GM21390 (cell line): Measurements from ENCODE around the gene MRPL14.

Experiments
- ATAC-seq: cut with Tn5 transposase; IDR thresholded peaks from one replicate; pipeline ENCODE4 v1.9.1; 2021; ENCODE audit not compliant: unreplicated experiment

MRPL14 gene

DNA sequence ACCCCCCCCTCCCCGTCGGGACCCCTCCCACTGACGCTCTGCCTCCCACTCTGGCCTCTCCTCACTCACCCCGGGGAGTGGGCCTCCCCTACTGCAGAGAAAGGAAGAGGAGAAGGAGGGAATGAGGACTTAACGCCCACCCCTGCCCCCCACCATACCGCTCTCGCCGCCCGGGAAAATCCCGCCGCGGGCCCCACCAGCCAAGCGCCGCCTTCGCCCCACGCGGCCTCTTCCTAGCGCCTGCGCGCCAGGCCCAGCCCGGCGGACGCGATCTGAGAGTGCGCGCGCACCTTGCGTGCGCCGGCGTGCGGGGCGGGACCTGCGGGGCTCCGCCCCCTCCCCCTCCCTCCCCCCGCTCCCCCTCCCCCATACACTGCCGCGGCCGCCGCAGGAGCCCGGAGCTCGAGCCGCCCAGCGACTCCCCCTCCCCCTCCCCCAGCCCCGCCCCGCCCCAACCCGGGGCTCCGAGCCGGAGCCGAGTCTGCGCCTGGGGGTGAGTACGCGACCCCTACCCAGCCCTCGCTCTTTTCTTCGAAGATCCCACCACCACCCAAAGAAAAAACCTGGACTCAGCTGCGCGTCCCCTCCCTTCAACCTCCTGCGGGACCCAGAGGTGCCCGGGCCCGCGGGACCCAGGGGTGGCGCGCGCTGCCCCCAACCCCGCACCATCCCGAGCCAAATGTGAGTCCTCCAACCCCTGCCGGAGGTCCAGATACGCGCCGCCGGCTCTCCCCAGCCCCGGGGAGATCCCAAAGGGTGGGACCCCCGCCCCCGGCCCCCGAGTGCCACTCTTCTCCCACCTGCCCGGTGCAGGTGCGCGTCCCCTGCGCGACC, at the start of gene MRPL14, which contains the start of gene TMEM63B:
MRPL14 (minus strand) TSS at position 267 of the 834 bp plus-strand sequence. CDS start 10,841 bp downstream, outside the sequence.
TMEM63B (plus strand) TSS at position 369 of the 834 bp plus-strand sequence. CDS start 7,031 bp downstream, outside the sequence.
- peak; percentile 58 for ATAC-seq

GRCh38 chr6:44176130-44176761, 49.0 kb upstream of the MRPL14 start:
- ATAC-seq: no peak

- ATAC-seq: peak; percentile 71
These were observed 45.7 kb upstream of the MRPL14 start for GRCh38 chr6:44172731-44173500.

GRCh38 chr6:44171899-44172546, 44.8 kb upstream of the MRPL14 start:
- no peak for ATAC-seq

- ATAC-seq: no peak
These were observed 42.8 kb upstream of the MRPL14 start for GRCh38 chr6:44169886-44170570.

GRCh38 chr6:44169154-44169553, 41.9 kb upstream of the MRPL14 start:
- ATAC-seq: no peak

- no peak for ATAC-seq
These were observed 40.3 kb upstream of the MRPL14 start for GRCh38 chr6:44167567-44167966.

- no peak for ATAC-seq
These were observed 39.4 kb upstream of the MRPL14 start for GRCh38 chr6:44166591-44167184.

- no peak for ATAC-seq
These were observed 38.9 kb upstream of the MRPL14 start for GRCh38 chr6:44166116-44166515.

DNA sequence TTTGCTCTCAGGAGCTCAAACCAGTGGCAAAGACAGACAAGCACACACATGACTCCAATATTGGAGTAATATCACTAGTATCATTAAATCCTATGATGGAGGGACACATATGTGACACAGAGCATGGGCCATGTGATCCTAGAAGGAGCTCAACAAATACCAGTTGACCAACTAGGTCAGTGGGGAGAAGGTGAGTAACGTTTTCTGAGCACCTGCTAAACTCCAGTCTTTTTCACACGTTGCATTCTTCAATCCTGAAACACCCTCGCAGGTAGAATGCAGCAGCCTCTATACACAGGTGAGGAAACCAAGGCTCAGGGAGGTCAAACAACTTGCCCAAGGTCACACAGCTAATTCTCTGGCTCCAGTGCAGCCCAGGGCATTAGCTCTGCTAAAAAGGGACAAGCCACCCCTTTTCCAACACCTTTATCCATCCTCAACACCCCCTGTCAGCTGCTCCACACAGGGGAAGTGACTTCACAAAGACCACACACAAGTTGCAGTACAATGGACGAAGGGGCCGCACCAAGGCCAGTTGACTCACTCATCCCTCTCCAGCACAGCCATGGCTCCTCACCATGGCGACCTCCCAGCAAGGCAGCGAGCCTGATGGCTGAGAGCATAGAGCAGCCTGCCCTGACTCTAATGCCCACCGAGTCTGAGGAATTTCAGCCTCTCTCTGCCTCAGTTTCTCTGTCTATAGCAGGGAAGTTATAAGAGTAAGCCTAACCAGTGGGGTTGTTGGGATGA, 35.8 kb upstream of the MRPL14 start:
- ATAC-seq: no peak

- ATAC-seq: no peak
These were observed 34.7 kb upstream of the MRPL14 start for GRCh38 chr6:44161997-44162338.

DNA sequence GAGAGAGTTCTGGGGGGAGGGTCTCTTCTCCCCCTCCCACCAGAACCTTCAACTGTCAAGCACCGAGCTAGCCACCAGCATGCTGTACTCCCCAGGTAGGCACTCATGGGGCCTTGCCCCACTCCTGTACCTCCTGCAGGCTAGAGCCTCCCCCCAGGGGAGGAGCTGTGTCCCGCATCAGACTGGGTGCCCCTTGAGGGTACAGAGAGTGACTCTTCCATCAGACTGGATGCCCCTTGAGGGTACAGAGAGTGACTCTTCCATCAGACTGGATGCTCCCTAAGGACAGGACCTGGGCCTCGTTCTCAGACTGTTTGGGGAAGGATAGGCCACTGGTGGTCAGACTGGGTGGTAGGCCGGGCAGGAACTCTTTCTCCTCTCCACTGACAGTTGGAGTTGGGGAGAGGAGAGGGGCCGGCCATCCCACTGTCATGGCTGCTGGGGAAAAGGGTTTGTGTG, 31.5 kb upstream of the MRPL14 start, which contains the start of gene CAPN11:
CAPN11 (plus strand) TSS at position 51 of the 459 bp plus-strand sequence; CDS start at position 80, 29 bp downstream.
- ATAC-seq: no peak

DNA sequence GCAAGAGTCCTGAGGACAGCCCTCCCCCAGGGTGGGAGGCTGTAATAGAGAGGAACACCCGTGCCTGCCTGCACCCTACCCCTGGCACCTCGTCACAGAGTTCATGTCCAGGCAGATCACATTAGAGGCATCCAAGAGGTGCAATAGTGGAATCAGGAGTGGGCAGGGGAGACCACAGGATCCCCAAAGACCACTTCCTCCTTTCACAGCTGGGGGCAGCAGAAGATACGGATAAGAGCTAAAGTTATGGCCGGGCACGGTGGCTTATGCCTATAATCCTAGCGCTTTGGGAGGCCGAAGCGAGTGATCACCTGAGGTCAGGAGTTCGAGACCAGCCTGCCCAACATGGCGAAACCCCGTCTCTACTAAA, 29.9 kb upstream of the MRPL14 start:
- ATAC-seq: no peak

DNA sequence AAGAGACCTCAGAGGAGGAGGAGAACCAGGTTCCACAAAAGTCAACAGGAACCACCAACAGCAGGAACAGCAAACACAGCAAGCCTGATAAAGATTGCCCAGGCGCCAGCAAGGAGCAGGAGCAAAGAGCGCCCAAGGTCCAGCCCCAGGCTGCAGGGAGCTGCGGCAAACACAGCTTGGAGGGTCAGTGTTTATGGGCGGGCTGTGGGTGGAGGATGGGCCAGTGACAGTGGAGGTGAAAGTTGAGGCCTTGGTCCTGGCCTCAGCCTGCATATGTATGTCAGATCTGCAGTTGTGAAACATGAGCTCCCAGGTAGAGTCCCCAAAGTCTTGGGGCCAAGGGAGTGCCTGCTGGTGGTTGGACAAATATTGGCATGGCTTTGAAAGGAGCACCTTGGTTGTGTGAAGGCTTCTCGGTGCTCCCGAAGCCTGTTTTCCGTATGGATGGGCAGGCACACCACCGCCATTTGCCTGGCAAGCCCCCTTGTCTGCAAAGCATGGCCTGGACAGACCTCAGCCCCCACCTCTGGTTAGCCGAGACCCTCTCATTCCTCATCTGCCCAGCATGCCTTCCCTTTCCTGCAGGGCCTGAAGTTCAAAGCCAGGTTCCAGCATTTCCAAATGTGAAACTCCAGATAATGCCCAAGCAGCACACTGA, 29.4 kb upstream of the MRPL14 start:
- no peak for ATAC-seq

DNA sequence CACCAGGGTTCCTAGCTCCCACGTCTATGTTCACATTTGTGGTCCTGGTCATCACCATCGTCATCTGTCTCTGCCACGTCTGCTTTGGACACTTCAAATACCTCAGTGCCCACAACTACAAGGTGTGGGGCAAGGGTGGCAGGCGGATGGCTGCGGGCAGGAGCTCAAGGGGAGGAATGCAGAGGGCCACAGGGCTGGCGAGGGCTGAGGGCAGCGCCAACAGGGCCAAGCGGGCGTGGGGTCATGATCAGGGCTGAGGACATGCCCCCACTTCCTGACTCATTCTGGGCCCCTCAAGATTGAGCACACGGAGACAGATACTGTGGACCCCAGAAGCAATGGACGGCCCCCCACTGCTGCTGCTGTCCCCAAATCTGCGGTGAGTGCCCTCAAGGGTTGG, 26.8 kb upstream of the MRPL14 start:
- no peak for ATAC-seq

DNA sequence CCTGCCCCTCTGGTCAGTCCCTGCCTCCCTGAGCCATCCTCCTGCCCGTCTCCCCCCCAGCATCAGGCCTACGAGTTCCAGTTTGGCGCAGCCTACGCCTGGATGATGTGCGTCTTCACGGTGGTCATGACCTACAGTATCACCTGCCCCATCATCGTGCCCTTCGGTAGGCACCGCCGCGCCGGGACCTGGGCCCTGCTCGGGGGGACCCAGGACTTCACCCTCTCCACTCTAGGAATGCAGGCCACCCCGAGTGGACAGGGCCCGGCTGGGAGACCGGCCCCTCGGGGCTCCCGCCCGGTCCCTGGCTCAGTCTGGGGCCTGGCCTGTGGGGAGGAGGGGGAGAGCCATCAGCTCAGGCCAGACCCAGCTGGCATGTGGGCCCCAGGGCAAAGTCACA, 25.3 kb upstream of the MRPL14 start:
- no peak for ATAC-seq

- ATAC-seq: no peak
These were observed 24.8 kb upstream of the MRPL14 start for GRCh38 chr6:44152109-44152461.

- peak; percentile 66 for ATAC-seq
These were observed 24.3 kb upstream of the MRPL14 start for GRCh38 chr6:44151348-44152108.
